Endothelial cell of umbilical vein (primary cell): ENCODE data around the gene RALGAPA1.

Experiments
- CTCF ChIP-seq, 2 donors: IDR thresholded peaks; 1 replicate in 1 of 2; 2 replicates in 1 of 2; pipeline ENCODE4 v1.5.1; 2011; ENCODE audit warnings: low read length in 2 of 2, mild to moderate bottlenecking in 2 of 2, moderate library complexity in 2 of 2, control low read depth in 1 of 2, inconsistent platforms in 1 of 2, low read depth in 1 of 2; ENCODE audit not compliant: insufficient read depth in 1 of 2; ENCODE audit errors: extremely low read depth in 1 of 2
- EZH2 ChIP-seq: IDR thresholded peaks from 2 replicates; pipeline ENCODE4 v1.6.1; 2012; ENCODE audit warnings: borderline replicate concordance, low read depth, mild to moderate bottlenecking, moderate library complexity, low read length, inconsistent platforms; ENCODE audit not compliant: severe bottlenecking
- FOS ChIP-seq: IDR thresholded peaks from 2 replicates; pipeline ENCODE4 v1.6.1; 2011; ENCODE audit warnings: mild to moderate bottlenecking, low read length, moderate library complexity, borderline replicate concordance; ENCODE audit not compliant: insufficient read depth
- GATA2 ChIP-seq: IDR thresholded peaks from 2 replicates; pipeline ENCODE4 v1.7.0; 2011; ENCODE audit warnings: low read depth, mild to moderate bottlenecking, moderate library complexity, mixed read lengths, low read length; ENCODE audit not compliant: insufficient read length, insufficient read depth
- JUN ChIP-seq: IDR thresholded peaks from 2 replicates; pipeline ENCODE4 v1.6.1; 2011; ENCODE audit warnings: borderline replicate concordance, low read depth; ENCODE audit not compliant: insufficient read length, insufficient read depth
- MAX ChIP-seq: IDR thresholded peaks from 2 replicates; pipeline ENCODE4 v1.6.1; 2011; ENCODE audit not compliant: insufficient read depth, insufficient read length
- MYC ChIP-seq: IDR thresholded peaks from one replicate; pipeline ENCODE4 v1.6.1; 2011; ENCODE audit warnings: mild to moderate bottlenecking, low read depth, low read length
- POLR2A ChIP-seq: IDR thresholded peaks from 2 replicates; pipeline ENCODE4 v1.6.1; 2012; ENCODE audit warnings: low read depth, mild to moderate bottlenecking, control low read depth, low read length
- POLR2AphosphoS5 ChIP-seq: IDR thresholded peaks from 2 replicates; pipeline ENCODE4 v1.6.1; 2012; ENCODE audit warnings: low read depth, mild to moderate bottlenecking, control low read depth, low read length, moderate library complexity; ENCODE audit not compliant: insufficient read depth

DNA sequence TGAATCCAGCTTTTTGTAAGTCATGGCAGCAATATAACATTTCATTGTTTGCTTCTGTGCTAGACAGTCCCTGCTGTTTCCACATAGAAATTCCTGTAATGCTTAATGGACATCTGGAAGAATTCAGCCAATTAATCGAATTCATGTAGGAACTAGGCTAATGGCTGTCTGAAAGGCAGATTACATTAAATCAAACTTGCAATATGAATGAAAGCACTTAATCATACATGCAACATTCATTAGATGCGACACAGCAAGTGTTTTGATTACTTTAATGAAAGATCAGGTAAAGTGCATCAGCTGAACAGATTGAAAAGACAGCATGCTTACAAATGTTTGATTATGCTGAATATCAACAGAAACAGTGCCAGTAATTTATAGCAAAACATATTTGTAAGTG, 299.2 kb downstream of the RALGAPA1 start:
- no peak for TF ChIP-seq CTCF (IDR thresholded peaks at IDR 0.05; ENCODE audit: extremely low read depth in 1 of 2, insufficient read depth in 1 of 2, low read depth in 1 of 2, low read length in 2 of 2)
- TF ChIP-seq POLR2AphosphoS5: no peak
- TF ChIP-seq EZH2: no peak
- TF ChIP-seq POLR2A: no peak
- TF ChIP-seq MYC: no peak
- TF ChIP-seq MAX: no peak
- no peak for TF ChIP-seq JUN
- TF ChIP-seq FOS: no peak
- no peak for TF ChIP-seq GATA2
